GM12891 (cell line): ENCODE results near the gene VAV3.

Source experiments
- DNase-seq: peaks from one replicate; pipeline ENCODE4 v3.0.0; 2011; ENCODE audit warnings: low spot score; ENCODE audit not compliant: insufficient read length
- FAIRE-seq: peaks from 2 replicates; lab custom pipeline; 2011; peaks lifted over from hg19 to GRCh38; lab: Jason Lieb, UNC
- PAX5 ChIP-seq: IDR thresholded peaks from 2 replicates; pipeline ENCODE4 v1.6.1; 2011; ENCODE audit warnings: low read length, moderate library complexity, mild to moderate bottlenecking; ENCODE audit not compliant: insufficient read depth, severe bottlenecking
- POLR2A ChIP-seq: IDR thresholded peaks from 2 replicates; pipeline ENCODE4 v1.6.1; 2011; ENCODE audit warnings: low read depth, low read length, control low read depth
- POLR2AphosphoS5 ChIP-seq: IDR thresholded peaks from 2 replicates; pipeline ENCODE4 v1.6.1; 2011; ENCODE audit warnings: low read depth, low read length, control low read depth
- POU2F2 ChIP-seq: IDR thresholded peaks from 2 replicates; pipeline ENCODE4 v1.6.1; 2011; ENCODE audit warnings: low read depth, mild to moderate bottlenecking, control low read depth, low read length, moderate library complexity
- SPI1 ChIP-seq: IDR thresholded peaks from 2 replicates; pipeline ENCODE4 v1.6.1; 2011; ENCODE audit warnings: low read depth, low read length, control low read depth
- TAF1 ChIP-seq: IDR thresholded peaks from 2 replicates; pipeline ENCODE4 v1.6.1; 2011; ENCODE audit warnings: low read depth, low read length, control low read depth

The VAV3 gene

GRCh38 chr1:107974090-107974489, 9.1 kb upstream of the VAV3 start:
- no peak for DNase-seq
- FAIRE-seq, result no peak
- no peak for TF ChIP-seq TAF1
- no peak for TF ChIP-seq POLR2A
- TF ChIP-seq PAX5, result no peak
- TF ChIP-seq POU2F2, result no peak
- TF ChIP-seq SPI1, result no peak
- no peak for TF ChIP-seq POLR2AphosphoS5

GRCh38 chr1:107972391-107973180, 7.6 kb upstream of the VAV3 start:
- DNase-seq (no peak), FAIRE-seq (no peak)
- no peak for TF ChIP-seq PAX5
- no peak for TF ChIP-seq POU2F2
- TF ChIP-seq TAF1, result no peak
- no peak for TF ChIP-seq POLR2AphosphoS5
- no peak for TF ChIP-seq SPI1
- TF ChIP-seq POLR2A, result no peak

- no peak for TF ChIP-seq TAF1
- TF ChIP-seq POLR2AphosphoS5, result no peak
- no peak for TF ChIP-seq SPI1
- TF ChIP-seq POLR2A, result no peak
- TF ChIP-seq POU2F2, result no peak
- no peak for TF ChIP-seq PAX5
- no peak for DNase-seq
- no peak for FAIRE-seq
These were observed 1.6 kb upstream of the VAV3 start for GRCh38 chr1:107966550-107966949.

- DNase-seq (peak; percentile 24), FAIRE-seq (no peak)
- TF ChIP-seq PAX5, result no peak
- no peak for TF ChIP-seq POLR2A
- TF ChIP-seq POU2F2, result no peak
- no peak for TF ChIP-seq SPI1
- TF ChIP-seq POLR2AphosphoS5, result no peak
- TF ChIP-seq TAF1, result no peak
These were observed 457 bp downstream of the VAV3 start for GRCh38 chr1:107964336-107965109.

- TF ChIP-seq POLR2AphosphoS5, result no peak
- TF ChIP-seq POLR2A, result no peak
- TF ChIP-seq SPI1, result peak; percentile 41; the same call in 1 of the 2 replicates
- DNase-seq, result peak; percentile 44
- peak; percentile 73 for FAIRE-seq
These were observed 1.2 kb downstream of the VAV3 start for GRCh38 chr1:107963601-107964335.

- FAIRE-seq, result no peak
- TF ChIP-seq PAX5 (no peak), POLR2A (no peak), SPI1 (no peak), TAF1 (no peak), POU2F2 (no peak), POLR2AphosphoS5 (no peak)
- no peak for DNase-seq
These were observed 2.0 kb downstream of the VAV3 start for GRCh38 chr1:107963008-107963407.

- TF ChIP-seq POU2F2, result no peak
- TF ChIP-seq TAF1, result no peak
- no peak for TF ChIP-seq POLR2AphosphoS5
- TF ChIP-seq SPI1, result no peak
- TF ChIP-seq POLR2A, result no peak
- FAIRE-seq (no peak), DNase-seq (no peak)
These were observed 10.1 kb downstream of the VAV3 start for GRCh38 chr1:107954719-107955415.

- FAIRE-seq (no peak), DNase-seq (no peak)
- TF ChIP-seq POU2F2 (no peak), TAF1 (no peak), PAX5 (no peak), SPI1 (no peak)
These were observed 10.9 kb downstream of the VAV3 start for GRCh38 chr1:107954126-107954525.

GRCh38 chr1:107953556-107953955, 11.4 kb downstream of the VAV3 start:
- no peak for DNase-seq
- TF ChIP-seq SPI1 (no peak), POLR2A (no peak), POLR2AphosphoS5 (no peak), TAF1 (no peak), PAX5 (no peak), POU2F2 (no peak)
- no peak for FAIRE-seq
